ENCODE results near the gene FGGY. TPM values are rescaled to one million over a fixed set of nuclear protein-coding genes. Genes with fewer than 3 reads are reported as not detected.

Gene FGGY
- total and polyA plus RNA-seq, 8 donors: 6.2 to 27.0 (median 16.0) TPM

GRCh38 chr1:59521456-59521855, 224.6 kb downstream of the FGGY start:
- no peaks in the 10 kb centered on the region for H3K27me3 ChIP-seq
- no peaks in the 10 kb centered on the region for H3K9me3 ChIP-seq
- H3K27ac ChIP-seq: no peak overlapping the region
- ATAC-seq (no peak), DNase-seq (no peak), FAIRE-seq (no peak)
- no peak for TF ChIP-seq CTCF (IDR thresholded peaks at IDR 0.05)
- WGBS, 2 donors: 89 to 91% methylated on average over 2 of the region's 2 CpGs
- intact Hi-C loops (cut with DNase I): no loop called here
- no peaks in the 10 kb centered on the region for H3K4me1 ChIP-seq
- H3K36me3 ChIP-seq: no peaks in the 10 kb centered on the region
- H3K4me3 ChIP-seq: no peak overlapping the region

- H3K4me3 ChIP-seq: no peak overlapping the region
- ATAC-seq (peak in 2 of 4 donors; percentile 32 to 60), FAIRE-seq (no peak), DNase-seq (no peak)
- H3K27ac ChIP-seq: no peak overlapping the region
- intact Hi-C loops (cut with DNase I): no loop called here
- TF ChIP-seq CTCF (IDR thresholded peaks at IDR 0.05): no peak
- H3K36me3 ChIP-seq: no peaks in the 10 kb centered on the region
- H3K4me1 ChIP-seq: no peaks in the 10 kb centered on the region
- H3K27me3 ChIP-seq: no peaks in the 10 kb centered on the region
- no peaks in the 10 kb centered on the region for H3K9me3 ChIP-seq
- 91 to 93% methylated on average over 4 of the region's 4 CpGs for WGBS, 2 donors
Observed at GRCh38 chr1:59522925-59523505, 226.1 kb downstream of the FGGY start.

GRCh38 chr1:59523745-59524450, 227.0 kb downstream of the FGGY start:
- no peak for ATAC-seq
- Histone ChIP-seq H3K9me3 (no peaks in the 10 kb centered on the region), H3K4me3 (no peak overlapping the region), H3K36me3 (no peaks in the 10 kb centered on the region), H3K27me3 (no peaks in the 10 kb centered on the region), H3K4me1 (no peaks in the 10 kb centered on the region), H3K27ac (no peak overlapping the region)
- no peak for TF ChIP-seq CTCF (IDR thresholded peaks at IDR 0.05)
- no peak for FAIRE-seq
- 96 to 98% methylated on average over 12 of the region's 12 CpGs for WGBS, 2 donors
- peak in 1 of 6 donors; percentile 42 for DNase-seq
- intact Hi-C loops (cut with DNase I): no loop called here

GRCh38 chr1:59526240-59526639, 229.3 kb downstream of the FGGY start:
- ATAC-seq: no peak
- Histone ChIP-seq H3K4me3 (no peak overlapping the region), H3K9me3 (no peaks in the 10 kb centered on the region), H3K27me3 (no peaks in the 10 kb centered on the region), H3K4me1 (no peaks in the 10 kb centered on the region), H3K27ac (no peak overlapping the region), H3K36me3 (no peaks in the 10 kb centered on the region)
- FAIRE-seq: no peak
- DNase-seq: no peak
- intact Hi-C loops (cut with DNase I): no loop called here
- 92 to 97% methylated on average over 1 of the region's 1 CpG for WGBS, 2 donors
- no peak for TF ChIP-seq CTCF (IDR thresholded peaks at IDR 0.05)

- ATAC-seq: no peak
- no peak overlapping the region for H3K4me3 ChIP-seq
- DNase-seq: no peak
- no peak overlapping the region for H3K27ac ChIP-seq
- H3K36me3 ChIP-seq: no peaks in the 10 kb centered on the region
- no peaks in the 10 kb centered on the region for H3K27me3 ChIP-seq
- TF ChIP-seq CTCF (IDR thresholded peaks at IDR 0.05): no peak
- WGBS, 2 donors: 93 to 95% methylated on average over 3 of the region's 3 CpGs
- intact Hi-C loops (cut with DNase I): no loop called here
- H3K4me1 ChIP-seq: no peaks in the 10 kb centered on the region
- no peak for FAIRE-seq
- no peaks in the 10 kb centered on the region for H3K9me3 ChIP-seq
Observed at GRCh38 chr1:59528471-59528870, 231.6 kb downstream of the FGGY start.
